B cell (primary cell): ENCODE data around the gene CAMKK2.

ENCODE experiments used
- CTCF ChIP-seq: fragments of 200-600 bp; IDR thresholded peaks from one replicate; pipeline ENCODE4 v1.8.0; 2022; ENCODE audit warnings: antibody characterized with exemption, mild to moderate bottlenecking
- EZH2 ChIP-seq: IDR thresholded peaks from 2 replicates; pipeline ENCODE4 v1.6.1; 2012; ENCODE audit warnings: borderline replicate concordance, low read depth, mild to moderate bottlenecking, moderate library complexity, low read length; ENCODE audit not compliant: insufficient read depth, poor library complexity, severe bottlenecking

- no peak for TF ChIP-seq CTCF
- no peak for TF ChIP-seq EZH2
Observed at GRCh38 chr12:121337416-121337815, 40.9 kb upstream of the CAMKK2 start.
